Measurements from ENCODE around the gene SSR4. TPM values are rescaled to one million over a fixed set of nuclear protein-coding genes. Genes with fewer than 3 reads are reported as not detected.

SSR4 gene
- total and polyA plus RNA-seq, 12 donors = 162 to 1,349 (median 366) TPM

- Histone ChIP-seq H3K4me1 (replicated peaks in 1 of 2) (peaks cover 0 to 18% of the 10 kb centered on the region in 2 donors), H3K27me3 (no peaks in the 10 kb centered on the region), H3K9me3 (replicated peaks in 1 of 3) (no peaks in the 10 kb centered on the region), H3K4me3 (no peak overlapping the region), H3K36me3 (replicated peaks in 1 of 2) (no peaks in the 10 kb centered on the region), H3K27ac (no peak overlapping the region)
- 76 to 82% (median 79%) methylated on average over 13 to 18 of the region's 18 CpGs; no CpG with 5 or more reads in 1 of the 4 donors for WGBS, 4 donors
- TF ChIP-seq POLR2A (IDR thresholded peaks at IDR 0.05) = no peak
- no peak for TF ChIP-seq CTCF (IDR thresholded peaks at IDR 0.05)
- intact Hi-C loops (cut with DNase I) = loop anchor here in 1 of 2 donors (5.0 kb wide), 1 partner anchor 194 kb away; no protein-coding TSS in a partner anchor
- DNase-seq = peak in 4 of 7 donors; percentile 14 to 21 (median 16)
Measured at GRCh38 chrX:153763298-153763932, 31.1 kb upstream of the SSR4 start.

DNA sequence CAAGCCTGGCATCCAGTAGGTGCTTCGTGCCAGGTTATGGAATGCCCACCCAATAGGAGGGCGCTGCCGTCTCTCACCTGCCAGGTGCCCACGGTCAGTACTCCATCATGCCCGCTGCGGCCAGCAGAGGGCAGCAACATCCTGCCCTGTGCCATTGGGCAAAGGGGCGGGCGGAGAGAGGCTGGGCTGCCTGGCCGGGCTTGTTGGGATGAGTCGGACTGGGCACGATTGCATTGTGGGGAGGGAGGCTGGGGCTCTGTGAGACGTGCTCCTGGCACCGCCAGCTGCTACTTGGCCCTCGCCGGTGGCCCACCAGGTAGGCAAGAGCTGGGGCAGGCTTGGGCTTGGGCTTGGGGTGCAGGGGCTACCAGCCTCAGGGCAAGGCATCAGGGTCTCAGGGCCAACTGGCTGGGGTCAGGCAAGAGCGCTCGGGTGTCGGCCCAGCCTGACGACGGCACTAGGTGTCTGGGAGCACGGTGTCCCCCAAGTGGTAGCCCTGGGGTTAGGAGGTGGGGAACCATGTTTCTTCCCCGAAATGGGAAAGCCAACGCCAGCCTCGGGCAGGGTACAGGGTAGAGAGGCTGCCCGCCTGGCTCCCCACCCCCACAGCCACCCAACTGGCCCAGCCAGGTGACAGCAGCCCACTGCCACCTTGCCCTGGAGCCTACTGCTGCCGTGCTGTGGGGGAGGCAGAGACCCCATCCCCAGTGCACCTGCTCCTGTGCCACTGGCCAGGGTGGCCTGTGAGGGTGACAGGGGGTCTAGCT is 30.3 kb upstream of the SSR4 start, which contains the start of gene PLXNB3:
Gene PLXNB3, plus strand, starts transcription at position 261 of the 767 bp plus-strand sequence. CDS start 1,287 bp downstream, outside the sequence.
- intact Hi-C loops (cut with DNase I) = loop anchor here in 1 of 2 donors (5.0 kb wide), 1 partner anchor 193 kb away; no protein-coding TSS in a partner anchor
- H3K27ac ChIP-seq = peak within 1 kb of the TSS; percentile 7 to 87 (median 75)
- WGBS, 4 donors = 16 to 36% (median 25%) methylated on average over 12 to 25 of the region's 26 CpGs; no CpG with 5 or more reads in 1 of the 4 donors

GRCh38 chrX:153764786-153765137 is 29.7 kb upstream of the SSR4 start:
- Histone ChIP-seq H3K27me3 (no peaks in the 10 kb centered on the region), H3K27ac (peak overlapping the region; percentile 7 to 87 (median 75)), H3K9me3 (replicated peaks in 1 of 3) (no peaks in the 10 kb centered on the region), H3K4me1 (replicated peaks in 1 of 2) (peaks cover 0 to 18% of the 10 kb centered on the region in 2 donors), H3K36me3 (replicated peaks in 1 of 2) (no peaks in the 10 kb centered on the region), H3K4me3 (peak overlapping the region in 1 of 4 donors; percentile 42)
- intact Hi-C loops (cut with DNase I) = loop anchor here (5.0 kb wide), 1 partner anchor 193 kb away; no protein-coding TSS in a partner anchor
- TF ChIP-seq CTCF (IDR thresholded peaks at IDR 0.05) = no peak
- TF ChIP-seq POLR2A (IDR thresholded peaks at IDR 0.05) = no peak
- peak in 2 of 7 donors; percentile 13 to 17 for DNase-seq
- WGBS, 4 donors = 51 to 77% (median 61%) methylated on average over 3 to 7 of the region's 7 CpGs; no CpG with 5 or more reads in 1 of the 4 donors

More for the DNA sequence above, 30.3 kb upstream of the SSR4 start, which contains the start of gene PLXNB3:
- Histone ChIP-seq H3K9me3 (replicated peaks in 1 of 3) (no peaks in the 10 kb centered on the region), H3K4me1 (replicated peaks in 1 of 2) (peaks cover 0 to 18% of the 10 kb centered on the region in 2 donors), H3K4me3 (peak within 1 kb of the TSS in 1 of 4 donors; percentile 42), H3K27me3 (no peaks in the 10 kb centered on the region), H3K36me3 (replicated peaks in 1 of 2) (no peaks in the 10 kb centered on the region)
- peak; percentile 86 to 93 (median 90) for DNase-seq
- TF ChIP-seq POLR2A (IDR thresholded peaks at IDR 0.05) = peak in 1 of 2 donors; percentile 67
- peak; percentile 61 to 91 (median 85) for TF ChIP-seq CTCF (IDR thresholded peaks at IDR 0.05)

Data from adrenal gland (tissue), 12 donors.